Measurements from ENCODE around the gene LATS2.

LATS2 gene

GRCh38 chr13:20993661-20994440 is 67.5 kb downstream of the LATS2 start:
- FAIRE-seq, result peak; percentile 46
- peak; percentile 62 for DNase-seq (ENCODE audit: low spot score)

- FAIRE-seq (no peak), DNase-seq (ENCODE audit: low spot score) (no peak)
These were observed 68.2 kb downstream of the LATS2 start for GRCh38 chr13:20993211-20993610.

- DNase-seq (ENCODE audit: low spot score), result no peak
- no peak for FAIRE-seq
These were observed 69.5 kb downstream of the LATS2 start for GRCh38 chr13:20991741-20992520.

GRCh38 chr13:20990910-20991525 is 70.4 kb downstream of the LATS2 start:
- no peak for FAIRE-seq
- DNase-seq (ENCODE audit: low spot score), result no peak

GRCh38 chr13:20989656-20990321 is 71.6 kb downstream of the LATS2 start:
- DNase-seq (ENCODE audit: low spot score), result no peak
- FAIRE-seq, result no peak

GRCh38 chr13:20988909-20989655 is 72.3 kb downstream of the LATS2 start:
- DNase-seq (ENCODE audit: low spot score) (no peak), FAIRE-seq (no peak)

- DNase-seq (ENCODE audit: low spot score) (no peak), FAIRE-seq (no peak)
These were observed 73.1 kb downstream of the LATS2 start for GRCh38 chr13:20988033-20988908.

GRCh38 chr13:20987599-20987998 is 73.8 kb downstream of the LATS2 start:
- DNase-seq (ENCODE audit: low spot score) (no peak), FAIRE-seq (no peak)

GRCh38 chr13:20984879-20985278 is 76.5 kb downstream of the LATS2 start:
- FAIRE-seq, result no peak

GRCh38 chr13:20983386-20983785 is 78.0 kb downstream of the LATS2 start:
- FAIRE-seq, result no peak
- DNase-seq (ENCODE audit: low spot score), result no peak

More at GRCh38 chr13:20984879-20985278, 76.5 kb downstream of the LATS2 start:
- DNase-seq (ENCODE audit: low spot score), result no peak

GRCh38 chr13:20981370-20982095 is 79.9 kb downstream of the LATS2 start:
- no peak for FAIRE-seq

GRCh38 chr13:20980899-20981298 is 80.5 kb downstream of the LATS2 start:
- DNase-seq (ENCODE audit: low spot score) (no peak), FAIRE-seq (no peak)

More at GRCh38 chr13:20981370-20982095, 79.9 kb downstream of the LATS2 start:
- no peak for DNase-seq (ENCODE audit: low spot score)

GRCh38 chr13:20980430-20980829 is 81.0 kb downstream of the LATS2 start:
- DNase-seq (ENCODE audit: low spot score) (no peak), FAIRE-seq (no peak)

GRCh38 chr13:20977394-20977793 is 84.0 kb downstream of the LATS2 start:
- FAIRE-seq, result no peak
- no peak for DNase-seq (ENCODE audit: low spot score)

- DNase-seq (ENCODE audit: low spot score) (no peak), FAIRE-seq (no peak)
These were observed 86.3 kb downstream of the LATS2 start for GRCh38 chr13:20974981-20975585.

GRCh38 chr13:20973886-20974425 is 87.4 kb downstream of the LATS2 start:
- FAIRE-seq (no peak), DNase-seq (ENCODE audit: low spot score) (no peak)

GRCh38 chr13:20972731-20973130 is 88.7 kb downstream of the LATS2 start:
- FAIRE-seq, result no peak

GRCh38 chr13:20969182-20969581 is 92.2 kb downstream of the LATS2 start:
- FAIRE-seq (no peak), DNase-seq (ENCODE audit: low spot score) (no peak)

More at GRCh38 chr13:20972731-20973130, 88.7 kb downstream of the LATS2 start:
- no peak for DNase-seq (ENCODE audit: low spot score)

All from urothelium cell line (cell line).